GM12875 (cell line): Measurements from ENCODE around the gene FCER2.
A peak's percentile ranks its signal among the peaks of the same experiment; 100 is the strongest.

Experiments
- H3K4me3 ChIP-seq: one replicate; pipeline ENCODE4 v1.5.1; 2011; ENCODE audit warnings: low read depth, low read length, control low read depth
- CTCF ChIP-seq: IDR thresholded peaks from 2 replicates; pipeline ENCODE4 v1.5.1; 2011; ENCODE audit warnings: low read depth, mild to moderate bottlenecking, control low read depth, inconsistent platforms, low read length, moderate library complexity, borderline replicate concordance; ENCODE audit not compliant: insufficient read depth

The FCER2 gene

DNA sequence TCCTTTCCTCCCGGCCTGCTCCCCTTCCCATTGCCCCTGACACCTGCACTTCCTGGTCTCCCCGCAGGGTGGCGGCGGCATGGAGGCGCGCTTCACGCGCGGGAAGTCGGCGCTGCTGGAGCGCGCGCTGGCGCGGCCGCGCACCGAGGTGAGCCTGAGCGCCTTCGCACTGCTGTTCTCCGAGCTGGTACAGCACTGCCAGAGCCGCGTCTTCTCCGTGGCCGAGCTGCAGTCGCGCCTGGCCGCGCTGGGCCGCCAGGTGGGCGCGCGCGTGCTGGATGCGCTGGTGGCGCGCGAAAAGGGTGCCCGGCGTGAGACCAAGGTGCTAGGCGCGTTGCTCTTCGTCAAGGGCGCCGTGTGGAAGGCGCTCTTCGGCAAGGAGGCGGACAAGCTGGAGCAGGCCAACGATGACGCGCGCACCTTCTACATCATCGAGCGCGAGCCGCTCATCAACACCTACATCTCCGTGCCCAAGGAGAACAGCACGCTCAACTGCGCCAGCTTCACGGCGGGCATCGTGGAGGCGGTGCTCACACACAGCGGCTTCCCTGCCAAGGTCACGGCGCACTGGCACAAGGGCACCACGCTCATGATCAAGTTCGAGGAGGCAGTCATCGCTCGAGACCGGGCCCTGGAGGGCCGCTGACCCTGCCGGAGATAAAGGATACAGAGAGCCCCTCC lies 19.6 kb downstream of the FCER2 start:
- TF ChIP-seq CTCF, result no peak
- peak overlapping the region; percentile 99 for H3K4me3 ChIP-seq

DNA sequence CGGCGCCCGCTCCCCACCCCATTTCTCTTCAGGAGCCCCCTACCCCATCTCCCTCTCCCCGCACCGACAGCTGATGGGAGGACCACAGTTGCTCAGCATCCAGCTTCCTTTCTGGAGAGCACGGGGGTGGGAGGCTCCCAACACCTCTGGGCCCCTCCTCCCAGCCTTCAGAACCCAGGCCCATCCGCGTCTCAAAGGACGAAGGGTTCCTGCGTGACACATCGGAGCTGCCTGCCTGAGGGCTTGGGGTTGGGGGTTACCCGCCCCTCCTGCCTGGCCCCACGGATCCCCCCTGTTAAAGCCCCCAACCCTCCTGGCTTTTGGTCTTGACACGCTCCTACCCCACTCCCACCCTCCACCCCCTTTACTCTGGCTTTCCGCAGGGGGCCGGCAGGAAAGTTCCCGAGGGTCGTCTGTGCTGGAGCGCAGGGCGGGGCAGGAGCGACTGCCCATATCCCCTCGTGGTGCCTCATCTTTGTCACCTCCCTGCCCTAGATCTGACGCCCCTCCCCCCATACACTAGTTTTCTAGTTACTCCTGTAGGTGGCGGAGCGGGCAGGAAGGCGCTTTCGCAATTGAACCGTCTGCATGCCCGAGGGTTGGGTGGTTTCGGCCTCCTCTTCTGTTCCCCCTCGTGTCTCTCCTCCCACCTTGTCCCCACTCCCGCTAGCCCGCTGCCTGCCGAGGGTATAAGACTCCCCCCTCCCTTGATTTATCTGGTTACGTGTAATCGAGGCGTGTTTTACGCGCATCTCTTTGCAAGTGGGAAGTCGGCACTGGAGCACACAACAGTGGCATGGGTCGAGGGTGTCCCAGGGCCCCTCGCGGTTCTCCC lies 20.4 kb downstream of the FCER2 start:
- peak overlapping the region; percentile 99 for H3K4me3 ChIP-seq
- peak; percentile 67; the same call in 1 of the 2 replicates for TF ChIP-seq CTCF

DNA sequence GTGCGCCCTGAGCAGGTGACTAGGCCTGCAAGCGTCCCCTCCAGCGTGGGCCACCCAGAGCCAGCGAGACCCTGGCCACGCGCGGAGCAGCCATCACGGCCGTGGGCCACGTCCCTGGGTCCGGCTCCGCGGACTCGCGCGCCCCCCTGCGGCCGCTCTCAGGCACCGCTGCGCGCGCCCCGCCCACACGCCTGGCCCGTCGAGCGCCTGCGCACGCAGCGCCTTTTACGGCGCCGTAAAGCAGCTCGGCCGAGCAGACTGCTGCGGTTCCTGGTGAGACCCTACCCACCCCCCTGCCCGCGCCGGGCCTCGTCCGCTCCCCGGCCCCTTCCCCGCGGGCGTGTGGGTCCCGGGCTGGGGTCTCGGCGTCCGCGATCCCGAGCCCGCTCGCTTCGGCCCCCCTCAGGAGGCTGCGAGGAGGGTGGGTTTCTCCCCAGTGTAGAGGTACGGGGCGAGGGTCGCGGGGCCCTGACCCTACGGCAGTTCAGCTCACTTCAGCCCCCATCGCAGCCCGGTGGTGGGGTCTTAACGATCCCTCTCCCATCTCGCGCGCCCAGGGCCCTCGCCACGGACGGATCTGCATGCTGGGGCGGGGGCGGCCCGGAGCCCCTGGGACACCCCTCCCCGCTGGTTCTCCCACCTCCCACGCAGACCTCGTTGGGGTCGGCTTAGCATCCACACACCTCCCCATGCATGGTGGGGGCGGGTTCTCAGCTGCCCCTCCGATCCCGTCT lies 21.2 kb downstream of the FCER2 start, which contains the start of gene TRAPPC5:
Gene TRAPPC5 (plus strand): TSS at position 228 of the 734 bp plus-strand sequence. CDS start 1,421 bp downstream, outside the sequence.
- H3K4me3 ChIP-seq, result peak within 1 kb of the TSS; percentile 99
- peak; percentile 98 for TF ChIP-seq CTCF

DNA sequence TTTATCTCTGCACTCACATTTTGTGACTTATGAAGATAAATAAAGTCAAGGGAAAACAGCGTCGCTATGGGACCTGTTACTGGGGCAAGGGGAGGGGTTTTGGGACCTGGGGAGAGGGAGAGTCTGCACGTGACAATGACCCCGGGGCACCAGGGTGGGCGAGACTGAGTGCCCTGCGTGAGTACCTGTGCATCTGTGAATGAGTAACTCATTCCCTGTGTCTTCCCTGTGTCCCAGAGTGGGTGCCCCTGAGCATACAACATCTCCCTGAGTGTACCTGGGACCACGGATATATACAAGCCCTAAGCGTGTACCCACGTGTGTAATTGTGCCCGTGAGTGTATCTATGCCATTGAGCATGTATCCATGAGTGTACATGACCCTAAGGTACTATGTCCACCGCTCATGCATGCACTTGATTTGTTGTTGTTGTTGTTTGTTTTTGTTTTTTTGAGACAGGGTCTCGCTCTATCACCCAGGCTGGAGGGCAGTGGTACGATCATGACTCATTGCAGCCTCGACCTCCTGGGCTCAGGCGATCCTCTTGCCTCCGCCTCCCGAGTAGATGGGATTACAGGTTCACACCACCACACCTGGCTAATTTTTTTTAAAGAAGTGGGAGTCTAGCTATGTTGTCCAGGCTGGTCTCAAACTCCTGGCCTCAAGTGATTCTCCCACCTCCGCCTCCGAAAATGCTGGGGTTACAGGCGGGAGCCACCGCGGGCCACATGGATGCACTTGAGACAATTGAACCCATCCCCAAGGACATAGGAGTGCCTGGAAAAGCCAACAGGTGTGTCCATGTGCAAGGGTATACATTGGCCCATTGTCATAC lies 21.9 kb downstream of the FCER2 start:
- TF ChIP-seq CTCF, result no peak
- H3K4me3 ChIP-seq, result peak overlapping the region; percentile 99

DNA sequence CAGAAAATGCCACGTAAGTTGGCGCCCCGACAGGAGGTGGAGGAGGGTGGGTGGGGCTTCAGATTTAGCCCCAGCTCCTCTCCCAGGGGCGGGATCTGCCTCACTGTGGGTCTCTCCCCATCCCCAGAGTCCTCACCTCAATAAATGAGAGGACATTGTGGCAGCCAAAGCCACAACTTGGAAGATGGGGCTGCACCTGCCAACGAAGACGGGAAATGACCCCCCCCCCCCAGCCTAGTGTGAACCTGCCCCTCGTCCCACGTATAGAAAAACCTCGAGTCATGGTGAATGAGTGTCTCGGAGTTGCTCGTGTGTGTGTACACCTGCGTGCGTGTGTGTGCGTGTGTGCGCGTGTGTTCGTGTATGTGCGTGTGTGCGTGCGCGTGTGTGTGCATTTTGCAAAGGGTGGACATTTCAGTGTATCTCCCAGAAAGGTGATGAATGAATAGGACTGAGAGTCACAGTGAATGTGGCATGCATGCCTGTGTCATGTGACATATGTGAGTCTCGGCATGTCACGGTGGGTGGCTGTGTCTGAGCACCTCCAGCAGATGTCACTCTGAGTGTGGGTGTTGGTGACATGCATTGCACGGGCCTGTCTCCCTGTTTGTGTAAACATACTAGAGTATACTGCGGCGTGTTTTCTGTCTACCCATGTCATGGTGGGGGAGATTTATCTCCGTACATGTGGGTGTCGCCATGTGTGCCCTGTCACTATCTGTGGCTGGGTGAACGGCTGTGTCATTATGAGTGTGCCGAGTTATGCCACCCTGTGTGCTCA lies 22.8 kb downstream of the FCER2 start:
- peak; percentile 71; the same call in 1 of the 2 replicates for TF ChIP-seq CTCF

More for the DNA sequence above, 22.8 kb downstream of the FCER2 start:
- no peak overlapping the region for H3K4me3 ChIP-seq
